WTC11 (cell line): ENCODE results near the gene CTRB1. TPM values are rescaled to one million over a fixed set of nuclear protein-coding genes. Genes with fewer than 3 reads are reported as not detected.

ENCODE experiments used
- ATAC-seq: fragments of 200-7000 bp; cut with Tn5 transposase; 2 replicates; pipeline ENCODE4 v1.10.0; 2021; ENCODE audit warnings: mild to moderate bottlenecking, moderate library complexity
- CTCF ChIA-PET: fragments of 300-600 bp; sonication (Branson Sonifier 250); formaldehyde crosslinking; loops from one replicate; lab custom pipeline; 2021; ENCODE audit warnings: antibody characterized with exemption; lab: Charles Lee
- POLR2A ChIA-PET: fragments of 350-600 bp; sonication (Branson Sonifier 250); formaldehyde crosslinking; loops from one replicate; lab custom pipeline; 2021; ENCODE audit warnings: antibody characterized with exemption; lab: Charles Lee
- DNase-seq: peaks from one replicate; pipeline ENCODE4 v3.0.0; 2021; ENCODE audit warnings: low spot score
- H3K27ac Mint-ChIP-seq: 2 replicates; pipeline ENCODE4 v1.8.0; 2021; ENCODE audit warnings: mixed read lengths
- H3K27me3 Mint-ChIP-seq: 2 replicates; pipeline ENCODE4 v1.8.0; 2021; ENCODE audit warnings: low read depth, mild to moderate bottlenecking, moderate library complexity, mixed read lengths
- H3K36me3 Mint-ChIP-seq: 2 replicates; pipeline ENCODE4 v1.8.0; 2021; ENCODE audit warnings: mixed read lengths
- H3K4me1 Mint-ChIP-seq: 2 replicates; pipeline ENCODE4 v1.8.0; 2022; ENCODE audit warnings: mixed read lengths
- H3K4me3 Mint-ChIP-seq: 2 replicates; pipeline ENCODE4 v1.8.0; 2021; ENCODE audit warnings: mild to moderate bottlenecking, moderate library complexity, mixed read lengths
- H3K9me3 Mint-ChIP-seq: 2 replicates; pipeline ENCODE4 v1.8.0; 2021; ENCODE audit warnings: mixed read lengths
- AR ChIP-seq: fragments of 250-450 bp; sonication (Bioruptor Pico); IDR thresholded peaks from 2 replicates; pipeline ENCODE4 v1.9.0; 2021; ENCODE audit warnings: mild to moderate bottlenecking
- ATF3 ChIP-seq: sonication (generic); formaldehyde crosslinking; conservative IDR thresholded peaks from 2 replicates; pipeline ENCODE4 v1.8.1; 2022; ENCODE audit warnings: mild to moderate bottlenecking, missing genetic modification reagents
- ATF6 ChIP-seq: sonication (generic); formaldehyde crosslinking; IDR thresholded peaks from 2 replicates; pipeline ENCODE4 v1.8.1; 2023; ENCODE audit warnings: mild to moderate bottlenecking, missing genetic modification reagents
- E2F4 ChIP-seq: sonication (generic); formaldehyde crosslinking; IDR thresholded peaks from 2 replicates; pipeline ENCODE4 v1.8.1; 2022; ENCODE audit warnings: low read depth, mild to moderate bottlenecking, moderate library complexity, missing genetic modification reagents, borderline replicate concordance
- E2F5 ChIP-seq: sonication (generic); formaldehyde crosslinking; IDR thresholded peaks from 2 replicates; pipeline ENCODE4 v1.8.1; 2022; ENCODE audit warnings: mild to moderate bottlenecking, moderate library complexity, missing genetic modification reagents
- ELF4 ChIP-seq: sonication (generic); formaldehyde crosslinking; IDR thresholded peaks from 2 replicates; pipeline ENCODE4 v1.8.1; 2022; ENCODE audit warnings: low read depth, mild to moderate bottlenecking, moderate library complexity, missing genetic modification reagents
- EMX1 ChIP-seq: fragments of 250-450 bp; sonication (Bioruptor Pico); IDR thresholded peaks from 2 replicates; pipeline ENCODE4 v1.8.0; 2021; ENCODE audit warnings: mild to moderate bottlenecking
- GRHL2 ChIP-seq: fragments of 250-450 bp; sonication (Bioruptor Pico); IDR thresholded peaks from 2 replicates; pipeline ENCODE4 v1.8.0; 2022; ENCODE audit warnings: mild to moderate bottlenecking, moderate library complexity; ENCODE audit not compliant: insufficient replicate concordance, severe bottlenecking
- GTF2I ChIP-seq: fragments of 250-450 bp; sonication (Bioruptor Pico); conservative IDR thresholded peaks from 2 replicates; pipeline ENCODE4 v1.4.0; 2021; ENCODE audit warnings: mild to moderate bottlenecking
- IRF2 ChIP-seq: sonication (generic); formaldehyde crosslinking; IDR thresholded peaks from 2 replicates; pipeline ENCODE4 v1.8.0; 2022; ENCODE audit warnings: low read depth, missing genetic modification reagents, borderline replicate concordance
- JUN ChIP-seq: sonication (generic); formaldehyde crosslinking; IDR thresholded peaks from 2 replicates; pipeline ENCODE4 v1.8.0; 2023; ENCODE audit warnings: mild to moderate bottlenecking, missing genetic modification reagents
- KAT7 ChIP-seq: sonication (generic); formaldehyde crosslinking; IDR thresholded peaks from 2 replicates; pipeline ENCODE4 v1.8.1; 2023; ENCODE audit warnings: missing genetic modification reagents, mild to moderate bottlenecking, borderline replicate concordance
- PRRX2 ChIP-seq: fragments of 250-450 bp; sonication (Bioruptor Pico); IDR thresholded peaks from 2 replicates; pipeline ENCODE4 v1.8.0; 2021; ENCODE audit warnings: mild to moderate bottlenecking
- RELA ChIP-seq: sonication (generic); formaldehyde crosslinking; IDR thresholded peaks from 2 replicates; pipeline ENCODE4 v1.8.1; 2022; ENCODE audit warnings: missing genetic modification reagents, mild to moderate bottlenecking, borderline replicate concordance
- RORB ChIP-seq: fragments of 250-450 bp; sonication (Bioruptor Pico); IDR thresholded peaks from 2 replicates; pipeline ENCODE4 v1.9.0; 2021; ENCODE audit warnings: mild to moderate bottlenecking
- SMAD3 ChIP-seq: sonication (generic); formaldehyde crosslinking; IDR thresholded peaks from 2 replicates; pipeline ENCODE4 v1.8.0; 2022; ENCODE audit warnings: missing genetic modification reagents, mild to moderate bottlenecking, borderline replicate concordance
- TEAD1 ChIP-seq: sonication (generic); formaldehyde crosslinking; IDR thresholded peaks from 2 replicates; pipeline ENCODE4 v1.8.0; 2022; ENCODE audit warnings: mild to moderate bottlenecking, missing genetic modification reagents
- ZNF512 ChIP-seq: sonication (generic); formaldehyde crosslinking; IDR thresholded peaks from 2 replicates; pipeline ENCODE4 v1.8.1; 2022; ENCODE audit warnings: missing genetic modification reagents, borderline replicate concordance
- total RNA-seq: library from RNA; stranded (reverse); gene quantifications from 3 replicates; pipeline ENCODE4 v1.2.3, GENCODE V29; 2021

Gene CTRB1
- total RNA-seq, 1 experiment from 2014 or later = 3.9 TPM

GRCh38 chr16:75235721-75236193, 17.0 kb downstream of the CTRB1 start:
- H3K4me1 Mint-ChIP-seq = peaks cover 12% of the 10 kb centered on the region
- H3K4me3 Mint-ChIP-seq = no peak overlapping the region
- TF ChIP-seq RELA (no peak), AR (CRISPR knock-in tag) (no peak), IRF2 (CRISPR knock-in tag) (no peak), E2F4 (CRISPR knock-in tag) (no peak), RORB (CRISPR knock-in tag) (no peak), ATF3 (CRISPR knock-in tag) (no peak), SMAD3 (CRISPR knock-in tag) (no peak), JUN (CRISPR knock-in tag) (no peak), E2F5 (CRISPR knock-in tag) (no peak)
- TF ChIP-seq, all 79 proteins: peak for 0
- DNase-seq (peak; percentile 8), ATAC-seq (no peak)
- peaks cover 33% of the 10 kb centered on the region for H3K36me3 Mint-ChIP-seq
- POLR2A ChIA-PET = interaction anchor here (0.5 kb wide), 1 partner anchor 116 kb away, joined by 4 read pairs; no protein-coding TSS in a partner anchor
- CTCF ChIA-PET = interaction anchor here (2.8 kb wide), 1 partner anchor 9 kb away, joined by 44 read pairs; no protein-coding TSS in a partner anchor
- no peaks in the 10 kb centered on the region for H3K27me3 Mint-ChIP-seq
- no peak overlapping the region for H3K27ac Mint-ChIP-seq
- H3K9me3 Mint-ChIP-seq = no peaks in the 10 kb centered on the region

- ChIA-PET CTCF (interaction anchor here (0.8 kb wide), 1 partner anchor 149 kb away, joined by 5 read pairs; no protein-coding TSS in a partner anchor), POLR2A (interaction anchor here (0.5 kb wide), 1 partner anchor 116 kb away, joined by 4 read pairs; no protein-coding TSS in a partner anchor)
- Mint-ChIP-seq H3K9me3 (no peaks in the 10 kb centered on the region), H3K27ac (peak overlapping the region; percentile 45; the same call in 1 of the 2 replicates), H3K4me3 (no peak overlapping the region), H3K36me3 (peaks cover 36% of the 10 kb centered on the region), H3K27me3 (no peaks in the 10 kb centered on the region), H3K4me1 (peaks cover 16% of the 10 kb centered on the region)
- TF ChIP-seq KAT7 (CRISPR knock-in tag) (no peak), GTF2I (CRISPR knock-in tag) (no peak), PRRX2 (no peak), ELF4 (CRISPR knock-in tag) (no peak), ATF6 (no peak), ZNF512 (CRISPR knock-in tag) (no peak), GRHL2 (no peak), TEAD1 (CRISPR knock-in tag) (no peak), RORB (CRISPR knock-in tag) (no peak), EMX1 (CRISPR knock-in tag) (no peak)
- ATAC-seq (no peak), DNase-seq (no peak)
Measured at GRCh38 chr16:75236232-75236631, 17.4 kb downstream of the CTRB1 start.
